Measurements from ENCODE around the gene SLITRK6. TPM values are rescaled to one million over a fixed set of nuclear protein-coding genes. Genes with fewer than 3 reads are reported as not detected.
A peak's percentile ranks its signal among the peaks of the same experiment; 100 is the strongest.

Gene SLITRK6
- total RNA-seq (not detected in 2 replicates), polyA plus RNA-seq (not detected in 2 replicates), polyA minus RNA-seq (not detected in 2 replicates), Bru-seq, nascent RNA (not detected), BruChase-seq, experiment 1, labeled RNA remaining after a 6-hour chase (not detected), BruChase-seq, experiment 2, labeled RNA remaining after a 2-hour chase (percentile 7 among the genes with signal in this experiment)
- not detected in 2 replicates for polyA plus RNA-seq (2011; cell fraction: cytosol; rRNA removed)
- polyA plus RNA-seq (2011; cell fraction: nucleus; rRNA removed) = not detected in 2 replicates
- polyA plus RNA-seq (2012) = not detected in 2 replicates
- not detected for polyA minus RNA-seq (2011; cell fraction: cytosol; rRNA and poly(A)+ RNA removed)
- not detected in 2 replicates for polyA minus RNA-seq (2011; cell fraction: nucleus; rRNA and poly(A)+ RNA removed)
- long read RNA-seq = 0 reads

DNA sequence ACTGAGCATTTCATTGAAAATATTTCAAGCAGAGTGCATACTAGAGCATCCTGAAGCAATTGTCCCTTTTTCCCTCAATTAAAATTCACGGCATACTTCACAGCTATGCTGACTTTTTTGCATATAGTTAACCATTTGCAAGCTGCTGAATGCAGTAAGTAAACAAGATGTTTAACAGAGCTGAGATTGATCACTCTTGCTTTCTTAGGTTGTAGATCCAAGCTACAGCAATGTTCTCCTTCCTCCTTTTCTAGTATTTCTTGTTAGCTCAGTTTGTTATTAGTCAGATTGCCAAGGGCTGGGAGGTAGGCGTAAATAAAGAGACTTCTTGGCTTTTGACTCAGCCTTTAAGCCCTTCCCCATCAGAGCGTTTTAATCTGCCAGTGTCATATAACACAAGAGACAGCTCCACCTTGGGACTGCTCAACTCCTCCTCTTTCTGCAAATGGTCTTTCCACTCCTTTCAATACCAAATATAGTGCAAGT lies at the start of gene SLITRK6:
TSS of gene SLITRK6 (minus strand) at position 323 of the 486 bp plus-strand sequence. CDS start 2,911 bp downstream, outside the sequence.
- Histone ChIP-seq H4K20me1 (replicated peaks; ENCODE audit: control insufficient read depth, extremely low read depth, insufficient read depth, low read length) (no peaks in the 10 kb centered on the region), H3K9me3 (replicated peaks; ENCODE audit: control insufficient read depth, insufficient read depth, low read length) (peaks cover 2% of the 10 kb centered on the region), H3K4me3 (replicated peaks in 1 of 3; ENCODE audit: insufficient read depth in 1 of 3, low read depth in 1 of 3, low read length in 3 of 3) (no peak within 1 kb of the TSS), H3K4me1 (ENCODE audit: control insufficient read depth, extremely low read depth, insufficient read depth, low read length) (no peaks in the 10 kb centered on the region), H3K27ac (ENCODE audit: insufficient read depth, low read depth, low read length) (no peak within 1 kb of the TSS), H3K9ac (replicated peaks; ENCODE audit: extremely low read depth, insufficient read depth, low read length) (no peak within 1 kb of the TSS), H3K36me3 (ENCODE audit: control insufficient read depth in 2 of 2, extremely low read depth in 1 of 2, insufficient read depth in 2 of 2, low read length in 2 of 2) (no peaks in the 10 kb centered on the region), H3K4me2 (ENCODE audit: insufficient read depth, low read length) (no peak within 1 kb of the TSS), H2AFZ (ENCODE audit: low read depth, low read length) (no peak within 1 kb of the TSS), H3K27me3 (ENCODE audit: control insufficient read depth in 2 of 2, insufficient read depth in 2 of 2, low read length in 2 of 2) (no peaks in the 10 kb centered on the region), H3K9me1 (replicated peaks; ENCODE audit: control insufficient read depth, extremely low read depth, insufficient read depth, low read length) (no peaks in the 10 kb centered on the region), H3K79me2 (ENCODE audit: control insufficient read depth, insufficient read depth, low read length) (no peaks in the 10 kb centered on the region)
- dilution Hi-C loops (cut with MboI; ENCODE audit: extremely low pct_ligation_motif_present, low sequenced_read_pairs) = no loop called here
- no TSS peak for BruUV-seq (replicated peaks)
- intact Hi-C loops (cut with micrococcal nuclease) = no loop called here
- no peak for TF ChIP-seq MYC (IDR thresholded peaks at IDR 0.05; ENCODE audit: low read depth, low read length)
- TF ChIP-seq POLR2A (IDR thresholded peaks at IDR 0.05; ENCODE audit: low read depth, low read length) = no peak
- no peak for TF ChIP-seq MAX (IDR thresholded peaks at IDR 0.05; ENCODE audit: insufficient read depth, insufficient read length)
- no peak for TF ChIP-seq POLR2AphosphoS5 (IDR thresholded peaks at IDR 0.05; ENCODE audit: insufficient read depth, low read depth, low read length)
- no peak for TF ChIP-seq EZH2 (IDR thresholded peaks at IDR 0.05; ENCODE audit: borderline replicate concordance, low read depth, low read length, severe bottlenecking)
- no peak for TF ChIP-seq CTCF (IDR thresholded peaks at IDR 0.05; ENCODE audit: extremely low read depth in 1 of 2, insufficient read depth in 1 of 2, low read depth in 1 of 2, low read length in 2 of 2)
- TF ChIP-seq FOS (IDR thresholded peaks at IDR 0.05; ENCODE audit: borderline replicate concordance, insufficient read depth, low read length) = no peak
- no peak for TF ChIP-seq GATA2 (IDR thresholded peaks at IDR 0.05; ENCODE audit: insufficient read depth, insufficient read length, low read depth, low read length)
- no peak for TF ChIP-seq JUN (IDR thresholded peaks at IDR 0.05; ENCODE audit: borderline replicate concordance, insufficient read depth, insufficient read length, low read depth)
- FAIRE-seq (no peak), DNase-seq (ENCODE audit: low read depth, low spot score) (no peak)
- ChIA-PET CTCF (no interaction called here), POLR2A (no interaction called here)
